D721Med (cell line): ENCODE data around the gene DICER1.

Source experiments
- DNase-seq: peaks from one replicate; pipeline ENCODE4 v3.0.0; 2011; ENCODE audit warnings: low spot score; ENCODE audit not compliant: insufficient read length
- FAIRE-seq: peaks from 2 replicates; lab custom pipeline; 2011; peaks lifted over from hg19 to GRCh38; lab: Jason Lieb, UNC
- TF ChIP-seq, protein P1 (sequence below): IDR thresholded peaks from 2 replicates; pipeline ENCODE4 v1.5.1; 2012; ENCODE audit warnings: mild to moderate bottlenecking, control low read depth; ENCODE audit not compliant: insufficient read depth; ENCODE audit errors: missing control alignments

The DICER1 gene

DNA sequence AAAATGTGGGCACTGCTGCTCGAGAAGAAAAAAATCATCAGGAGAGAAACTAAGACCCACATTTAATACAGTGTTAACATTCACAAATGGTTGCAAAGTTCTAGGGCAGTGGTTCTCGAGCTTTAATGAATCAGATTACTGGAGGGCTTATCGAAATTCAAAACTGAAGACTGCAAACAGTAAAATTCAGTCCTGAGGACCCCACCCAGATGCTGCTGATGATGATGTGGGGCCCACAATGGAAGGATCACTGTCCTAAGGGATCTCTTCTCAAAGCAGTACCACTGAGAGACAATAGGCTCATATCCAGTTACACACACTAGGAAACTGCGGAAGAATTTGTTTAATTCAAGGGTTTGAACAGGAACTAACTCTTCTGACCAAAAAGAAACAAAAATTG, 31.4 kb downstream of the DICER1 start:
- DNase-seq, result no peak
- TF ChIP-seq, protein P1, sequence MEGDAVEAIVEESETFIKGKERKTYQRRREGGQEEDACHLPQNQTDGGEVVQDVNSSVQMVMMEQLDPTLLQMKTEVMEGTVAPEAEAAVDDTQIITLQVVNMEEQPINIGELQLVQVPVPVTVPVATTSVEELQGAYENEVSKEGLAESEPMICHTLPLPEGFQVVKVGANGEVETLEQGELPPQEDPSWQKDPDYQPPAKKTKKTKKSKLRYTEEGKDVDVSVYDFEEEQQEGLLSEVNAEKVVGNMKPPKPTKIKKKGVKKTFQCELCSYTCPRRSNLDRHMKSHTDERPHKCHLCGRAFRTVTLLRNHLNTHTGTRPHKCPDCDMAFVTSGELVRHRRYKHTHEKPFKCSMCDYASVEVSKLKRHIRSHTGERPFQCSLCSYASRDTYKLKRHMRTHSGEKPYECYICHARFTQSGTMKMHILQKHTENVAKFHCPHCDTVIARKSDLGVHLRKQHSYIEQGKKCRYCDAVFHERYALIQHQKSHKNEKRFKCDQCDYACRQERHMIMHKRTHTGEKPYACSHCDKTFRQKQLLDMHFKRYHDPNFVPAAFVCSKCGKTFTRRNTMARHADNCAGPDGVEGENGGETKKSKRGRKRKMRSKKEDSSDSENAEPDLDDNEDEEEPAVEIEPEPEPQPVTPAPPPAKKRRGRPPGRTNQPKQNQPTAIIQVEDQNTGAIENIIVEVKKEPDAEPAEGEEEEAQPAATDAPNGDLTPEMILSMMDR, result no peak
- no peak for FAIRE-seq

DNA sequence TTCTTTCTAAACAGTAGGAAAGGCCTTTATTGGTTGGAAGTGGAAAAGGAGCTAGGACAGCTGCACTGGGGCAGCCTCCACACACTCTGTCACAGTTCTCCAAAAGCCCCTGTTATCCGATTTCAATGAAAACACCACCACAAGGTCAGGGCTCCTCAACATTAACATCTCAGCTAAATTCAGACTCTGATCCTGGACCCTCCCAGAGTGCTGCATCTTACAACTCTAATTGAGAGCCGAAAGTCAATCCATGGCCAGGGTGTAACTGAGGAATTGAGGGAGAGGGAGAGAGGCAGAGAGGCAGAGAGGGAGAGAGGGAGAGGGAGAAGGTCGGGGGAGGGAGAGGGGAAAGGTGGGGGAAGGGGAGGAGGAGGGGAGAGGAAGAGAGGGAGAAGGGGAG, 32.1 kb downstream of the DICER1 start:
- DNase-seq (no peak), FAIRE-seq (no peak)
- TF ChIP-seq, protein P1, result no peak

DNA sequence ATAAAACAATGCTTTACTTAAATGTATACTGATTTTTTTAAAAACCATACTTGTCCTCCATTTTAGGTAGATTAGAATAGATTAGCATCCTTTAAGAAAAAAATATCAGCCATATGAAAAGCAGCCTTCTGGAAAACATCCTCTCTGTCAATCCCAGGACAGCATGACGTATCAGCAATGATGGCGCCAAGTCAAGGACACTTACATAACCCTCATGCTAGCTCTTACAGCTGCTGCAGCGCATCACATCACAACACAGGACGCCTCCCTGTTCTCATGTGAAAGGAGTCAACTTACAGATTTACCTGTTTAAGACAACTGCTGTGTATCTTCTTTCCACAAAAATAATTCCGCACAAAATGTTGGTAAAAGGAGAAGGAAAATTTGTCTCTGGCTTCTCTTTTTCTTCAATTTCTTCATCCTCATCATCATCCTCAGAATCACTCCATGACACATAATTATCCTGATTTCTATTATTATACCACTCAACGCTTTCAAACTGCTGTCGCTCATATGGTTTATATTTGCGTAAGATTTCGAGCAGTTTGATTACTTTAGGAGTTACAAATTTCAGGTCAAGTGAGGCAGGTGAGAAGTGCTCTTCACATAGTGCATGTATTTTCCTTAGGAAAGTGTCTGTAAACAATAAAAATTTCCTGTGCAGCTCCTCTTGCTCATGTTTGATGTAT, 33.3 kb downstream of the DICER1 start:
- DNase-seq (no peak), FAIRE-seq (no peak)
- TF ChIP-seq, protein P1, result no peak

DNA sequence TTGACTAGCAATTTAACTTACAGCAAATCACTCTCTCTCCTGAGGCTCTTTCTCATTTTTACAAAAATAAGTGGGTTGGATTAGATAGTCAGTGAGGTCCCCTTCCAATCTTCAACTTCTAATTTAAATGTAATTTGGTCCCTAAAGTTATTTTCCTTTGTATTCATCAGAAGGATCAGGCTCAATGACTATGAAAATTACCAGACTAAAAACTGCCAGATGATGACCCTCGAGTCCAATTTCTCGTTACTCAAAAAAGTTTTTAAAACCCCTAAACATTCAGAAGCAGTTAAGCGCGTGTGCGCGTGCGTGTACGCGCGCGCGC, 34.7 kb downstream of the DICER1 start:
- FAIRE-seq, result no peak
- TF ChIP-seq, protein P1, result no peak
- DNase-seq, result no peak

DNA sequence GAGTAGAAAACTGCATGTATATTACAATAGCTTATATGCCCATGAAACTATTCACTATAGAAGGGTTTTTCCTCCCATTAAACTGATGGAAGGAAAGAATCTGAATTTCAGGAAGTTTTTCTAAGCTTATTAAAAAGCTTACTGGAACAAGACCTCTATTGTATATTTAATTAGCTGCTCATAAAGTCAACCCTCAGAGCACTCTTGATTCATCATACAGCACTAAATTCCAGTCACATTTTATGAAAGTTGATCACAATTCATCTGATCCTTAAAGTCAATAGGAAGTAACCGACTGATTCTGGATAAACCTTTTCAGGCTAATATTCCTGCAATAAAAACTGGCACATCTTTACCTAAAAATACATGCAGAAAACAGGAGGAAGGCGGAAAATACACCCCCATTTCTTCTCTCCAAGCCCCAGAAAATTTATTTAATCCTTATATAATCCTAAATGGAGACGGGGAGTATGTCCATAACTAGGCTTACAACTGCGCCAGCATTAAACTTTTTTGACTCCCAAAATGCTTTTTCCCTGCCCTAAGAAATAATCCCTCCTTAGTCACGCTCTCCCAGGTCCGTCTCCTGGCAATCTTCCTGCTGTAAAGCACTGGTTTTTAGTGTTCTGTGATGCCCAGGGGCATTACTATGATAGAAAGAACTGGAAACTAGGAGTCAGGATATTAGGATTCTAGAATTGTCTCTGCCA, 35.3 kb downstream of the DICER1 start:
- no peak for FAIRE-seq

DNA sequence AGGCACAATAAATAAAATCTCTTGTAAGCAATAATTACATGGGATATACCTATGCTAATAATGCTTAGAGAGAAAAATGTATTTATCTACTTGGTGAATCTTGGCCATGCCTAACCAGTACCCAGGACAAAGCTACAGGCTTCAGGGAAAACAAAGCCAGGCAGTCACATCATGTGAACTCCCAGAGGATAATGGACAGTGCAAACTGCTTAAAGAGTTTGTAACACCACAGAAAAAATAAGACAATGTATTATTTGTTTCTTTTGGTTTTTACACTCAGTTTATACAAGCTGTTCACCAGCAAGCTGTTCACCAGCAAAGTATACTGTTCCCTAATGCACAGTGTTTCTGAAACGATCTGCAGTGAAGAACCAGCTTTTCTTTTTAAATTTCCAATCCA, 38.0 kb downstream of the DICER1 start:
- FAIRE-seq (no peak), DNase-seq (no peak)
- TF ChIP-seq, protein P1, result no peak

More for the DNA sequence above, 35.3 kb downstream of the DICER1 start:
- DNase-seq, result no peak
- TF ChIP-seq, protein P1, result no peak

DNA sequence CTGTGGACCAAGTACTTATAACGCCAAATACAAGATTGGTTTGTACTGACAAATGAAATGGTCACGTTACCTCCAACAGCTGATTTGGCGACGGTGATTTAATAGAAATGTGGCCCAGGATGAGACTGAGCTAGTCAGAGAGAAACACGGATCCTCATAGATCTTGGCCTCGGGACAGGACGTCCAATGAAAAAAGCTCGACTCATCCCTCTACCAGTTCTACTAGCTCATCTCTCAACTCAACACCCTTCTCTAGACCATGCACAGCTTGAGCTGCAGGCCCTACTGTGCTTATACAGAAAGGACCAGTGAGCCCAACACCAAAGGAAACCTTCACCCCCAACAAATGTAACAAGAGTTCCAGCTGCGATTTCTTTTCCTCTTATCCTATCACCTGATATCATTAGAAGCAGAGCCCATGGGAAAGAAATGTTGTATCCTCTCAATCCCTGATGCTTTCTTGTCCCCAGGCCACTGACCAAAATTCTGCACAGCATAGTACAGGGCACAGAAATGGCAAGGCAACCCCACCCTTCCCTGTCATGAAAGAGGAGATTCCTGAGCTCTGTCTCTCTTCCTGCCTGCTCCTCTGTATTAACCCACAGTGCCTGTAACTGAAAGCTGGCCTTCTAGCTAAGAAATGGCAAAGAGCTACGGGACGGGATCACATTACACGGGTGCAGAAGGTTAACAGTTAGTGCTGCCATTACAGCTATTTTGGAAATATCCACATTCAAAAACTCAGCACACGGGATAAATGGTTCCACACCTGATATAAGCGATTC, 39.2 kb downstream of the DICER1 start:
- TF ChIP-seq, protein P1, result no peak
- DNase-seq, result no peak
- FAIRE-seq, result no peak
